GM11168 (cell line): ENCODE measurements around the gene NAB1.

Source experiments
- in situ Hi-C: fragments of 300-500 bp; cut with MboI; formaldehyde crosslinking; loops from one replicate; pipeline ENCODE4 v1.12.0; 2022; ENCODE audit warnings: low sequenced_read_pairs; ENCODE audit not compliant: unreplicated experiment

Gene NAB1

GRCh38 chr2:190636361-190636760 lies 12.5 kb upstream of the NAB1 start:
- in situ Hi-C loops: no loop called here

- in situ Hi-C loops: no loop called here
These were observed 11.6 kb upstream of the NAB1 start for GRCh38 chr2:190637281-190637734.

GRCh38 chr2:190637903-190638618 lies 10.8 kb upstream of the NAB1 start:
- in situ Hi-C loops: no loop called here

- in situ Hi-C loops: no loop called here
These were observed 8.8 kb upstream of the NAB1 start for GRCh38 chr2:190640117-190640516.

GRCh38 chr2:190641469-190641868 lies 7.4 kb upstream of the NAB1 start:
- in situ Hi-C loops: no loop called here

GRCh38 chr2:190646780-190647522 lies 1.9 kb upstream of the NAB1 start:
- in situ Hi-C loops: no loop called here

- in situ Hi-C loops: no loop called here
These were observed 421 bp upstream of the NAB1 start for GRCh38 chr2:190648289-190649034.

- in situ Hi-C loops: no loop called here
These were observed 1.0 kb downstream of the NAB1 start for GRCh38 chr2:190649798-190650390.

- in situ Hi-C loops: no loop called here
These were observed 2.5 kb downstream of the NAB1 start for GRCh38 chr2:190651413-190651812.

- in situ Hi-C loops: no loop called here
These were observed 4.3 kb downstream of the NAB1 start for GRCh38 chr2:190653231-190653630.

- in situ Hi-C loops: no loop called here
These were observed 5.0 kb downstream of the NAB1 start for GRCh38 chr2:190653931-190654330.

GRCh38 chr2:190655113-190655512 lies 6.2 kb downstream of the NAB1 start:
- in situ Hi-C loops: no loop called here

- in situ Hi-C loops: no loop called here
These were observed 6.7 kb downstream of the NAB1 start for GRCh38 chr2:190655570-190655969.

GRCh38 chr2:190656301-190656700 lies 7.4 kb downstream of the NAB1 start:
- in situ Hi-C loops: no loop called here

GRCh38 chr2:190657474-190658255 lies 8.8 kb downstream of the NAB1 start:
- in situ Hi-C loops: no loop called here

- in situ Hi-C loops: no loop called here
These were observed 10.7 kb downstream of the NAB1 start for GRCh38 chr2:190659553-190659952.

- in situ Hi-C loops: no loop called here
These were observed 13.9 kb downstream of the NAB1 start for GRCh38 chr2:190662754-190663153.

GRCh38 chr2:190663348-190663747 lies 14.5 kb downstream of the NAB1 start:
- in situ Hi-C loops: no loop called here

GRCh38 chr2:190663839-190664238 lies 15.0 kb downstream of the NAB1 start:
- in situ Hi-C loops: no loop called here

GRCh38 chr2:190664240-190664639 lies 15.4 kb downstream of the NAB1 start:
- in situ Hi-C loops: no loop called here
